ENCODE data around the gene ENAH.

ENAH gene

GRCh38 chr1:225587310-225587709 is 65.6 kb downstream of the ENAH start:
- no peak for DNase-seq
- intact Hi-C loops (cut with DNase I), result no loop called here

DNA sequence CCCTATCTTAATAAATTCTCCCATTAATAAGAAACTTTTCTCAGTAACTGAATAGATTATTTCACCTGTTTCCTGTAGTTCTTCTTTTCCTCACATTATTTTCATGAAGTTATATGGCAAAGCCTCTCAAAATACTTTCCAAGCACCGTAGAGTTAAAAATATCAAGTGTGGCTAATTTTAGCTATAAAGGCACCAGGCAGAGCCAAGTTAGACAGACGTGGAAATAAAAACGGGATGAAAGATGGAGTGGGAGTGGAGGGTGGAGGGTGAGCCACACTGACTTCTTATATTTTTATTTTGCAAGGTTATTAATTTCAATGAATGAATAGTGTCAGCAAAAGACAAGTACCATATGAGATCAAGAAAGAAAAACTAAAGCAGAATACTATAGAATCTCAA is 71.7 kb downstream of the ENAH start:
- no peak for DNase-seq
- intact Hi-C loops (cut with DNase I), result no loop called here

DNA sequence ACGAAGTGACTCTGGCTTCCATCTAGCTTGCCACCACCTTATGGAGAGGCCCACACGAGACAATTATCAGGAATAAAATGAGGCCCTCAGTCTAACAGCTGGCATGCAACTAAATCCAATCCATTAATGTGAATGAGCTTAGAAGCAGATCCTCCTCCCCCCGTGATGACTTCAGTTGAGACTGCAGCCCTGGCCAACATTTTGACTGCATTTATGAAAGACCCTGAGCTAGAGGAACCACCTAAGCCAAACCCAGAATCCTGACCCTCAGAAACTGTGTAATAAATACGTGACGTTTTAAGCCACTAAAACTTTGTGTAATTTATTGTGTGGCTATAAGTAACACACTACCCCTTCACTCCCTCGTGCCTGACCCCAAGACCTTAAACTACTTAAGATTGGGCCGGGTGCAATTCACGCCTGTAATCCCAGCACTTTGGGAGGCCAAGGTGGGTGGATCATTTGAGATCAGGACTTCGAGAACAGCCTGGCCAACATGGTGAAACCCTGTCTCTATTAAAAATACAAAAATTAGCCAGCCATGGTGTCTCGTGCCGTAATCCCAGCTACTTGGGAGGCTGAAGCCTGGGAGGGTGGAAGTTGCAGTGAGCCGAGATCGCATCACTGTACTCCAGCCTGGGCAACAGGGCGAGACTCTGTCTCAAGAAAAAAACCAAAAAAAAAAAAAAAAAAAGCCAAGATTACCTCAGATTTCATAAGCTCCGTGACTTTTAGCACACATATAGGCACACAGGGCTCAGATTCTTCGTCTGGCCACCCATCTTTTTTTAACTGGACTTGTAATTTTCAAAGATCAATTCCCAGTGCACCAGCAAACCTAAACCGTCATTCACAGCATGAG is 72.5 kb downstream of the ENAH start:
- DNase-seq, result no peak
- intact Hi-C loops (cut with DNase I), result no loop called here

GRCh38 chr1:225578251-225578977 is 74.5 kb downstream of the ENAH start:
- intact Hi-C loops (cut with DNase I), result no loop called here
- DNase-seq, result no peak

DNA sequence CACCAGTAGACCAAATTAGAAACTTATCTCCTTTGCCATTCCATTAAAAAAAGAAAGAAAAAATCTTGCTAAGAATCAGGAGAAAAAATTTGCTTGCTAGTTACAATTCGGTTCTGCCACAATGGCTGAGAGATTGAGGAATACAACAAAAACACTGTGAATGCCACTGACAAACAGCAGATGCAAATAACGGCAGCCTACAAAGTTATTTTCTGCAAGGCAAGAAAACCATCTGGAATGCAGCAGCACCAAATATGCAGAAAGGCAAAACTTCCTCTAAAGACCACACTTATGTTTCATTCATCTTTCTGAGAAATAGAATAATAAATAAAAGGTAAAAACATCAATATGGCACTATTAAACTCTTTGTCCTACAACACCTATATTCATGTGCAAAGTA is 75.7 kb downstream of the ENAH start:
- intact Hi-C loops (cut with DNase I), result no loop called here
- no peak for DNase-seq

DNA sequence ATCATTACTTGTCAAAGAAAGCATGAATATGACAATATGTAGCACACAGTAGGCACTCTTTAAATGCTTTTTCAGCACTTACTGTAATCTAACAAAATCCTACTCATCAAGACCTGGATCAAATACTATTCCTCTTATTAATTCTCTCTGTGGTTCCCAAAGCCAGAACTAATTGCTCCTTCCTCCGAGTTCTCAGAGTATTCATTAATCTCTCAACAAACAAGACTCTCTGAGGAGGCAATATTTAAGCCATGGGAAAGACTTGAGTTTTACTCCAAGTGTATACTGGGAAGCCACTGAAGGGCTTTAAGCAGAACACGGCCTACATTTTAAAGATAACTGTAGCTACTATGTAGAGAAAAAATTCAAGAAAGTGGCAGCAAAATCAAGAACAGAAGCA is 79.7 kb downstream of the ENAH start:
- intact Hi-C loops (cut with DNase I), result no loop called here
- DNase-seq, result no peak

GRCh38 chr1:225572422-225572821 is 80.5 kb downstream of the ENAH start:
- intact Hi-C loops (cut with DNase I), result no loop called here
- DNase-seq, result no peak

DNA sequence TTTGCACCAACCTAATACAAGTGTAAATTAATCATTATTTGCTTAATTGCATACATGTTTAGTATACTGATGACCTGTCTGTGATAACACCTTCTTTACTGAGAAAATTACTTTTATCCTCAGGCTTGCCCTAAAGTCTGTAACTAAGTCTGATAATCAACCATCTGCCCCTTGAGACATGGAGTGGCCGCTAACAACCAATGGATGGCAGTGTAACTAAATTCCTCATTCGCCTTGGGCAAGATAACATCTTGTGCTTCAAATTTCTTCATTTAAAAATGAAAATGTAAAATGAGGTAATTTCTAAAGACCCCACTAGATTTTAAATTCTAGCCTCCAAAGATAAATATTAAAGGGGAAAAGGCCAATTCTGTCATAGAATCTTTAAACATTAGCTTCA is 85.1 kb downstream of the ENAH start:
- intact Hi-C loops (cut with DNase I), result no loop called here
- no peak for DNase-seq

DNA sequence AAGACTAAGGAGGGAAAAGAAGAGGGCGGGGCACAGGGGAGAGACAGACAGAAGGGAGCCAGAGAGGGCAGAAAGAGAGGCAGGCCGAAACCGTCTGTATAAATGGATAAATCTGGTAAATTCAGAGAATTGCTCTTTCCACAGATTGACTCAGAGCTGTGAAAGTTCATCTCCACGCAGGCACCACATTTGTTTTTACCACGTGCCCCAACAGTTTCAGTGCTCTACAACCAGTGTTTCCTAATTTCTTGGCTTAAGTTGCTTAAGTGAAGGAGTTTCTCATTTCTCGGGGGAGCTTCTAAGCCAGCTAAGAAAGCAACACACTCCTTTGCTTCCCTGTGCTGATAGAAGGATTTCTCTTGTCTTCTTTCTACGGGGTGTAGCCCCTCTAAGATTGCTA is 87.1 kb downstream of the ENAH start:
- intact Hi-C loops (cut with DNase I), result no loop called here
- no peak for DNase-seq

DNA sequence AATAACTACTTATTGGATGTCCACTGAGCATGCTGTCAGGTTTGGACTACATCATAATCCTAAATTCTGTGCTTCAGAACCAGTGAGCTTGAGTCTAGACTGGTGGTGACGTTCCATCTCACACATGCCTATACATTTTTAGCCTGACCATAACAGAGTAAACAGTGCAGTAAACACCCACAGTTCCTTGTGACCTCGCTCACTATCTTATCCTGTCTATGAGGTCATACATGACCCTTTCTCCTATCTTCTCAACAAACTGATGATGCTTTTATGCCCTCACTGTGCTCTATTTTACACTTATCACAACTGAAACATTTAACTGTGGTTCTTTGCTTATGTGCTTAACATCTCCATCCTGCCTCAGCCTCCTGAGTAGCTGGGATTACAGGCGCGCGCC is 91.2 kb downstream of the ENAH start:
- intact Hi-C loops (cut with DNase I), result no loop called here
- DNase-seq, result no peak

- no peak for DNase-seq
- intact Hi-C loops (cut with DNase I), result loop anchor here (10.0 kb wide), 1 partner anchor 95 kb away; the partner anchor contains the start of gene ENAH
Observed at GRCh38 chr1:225559902-225560301, 93.0 kb downstream of the ENAH start.

DNA sequence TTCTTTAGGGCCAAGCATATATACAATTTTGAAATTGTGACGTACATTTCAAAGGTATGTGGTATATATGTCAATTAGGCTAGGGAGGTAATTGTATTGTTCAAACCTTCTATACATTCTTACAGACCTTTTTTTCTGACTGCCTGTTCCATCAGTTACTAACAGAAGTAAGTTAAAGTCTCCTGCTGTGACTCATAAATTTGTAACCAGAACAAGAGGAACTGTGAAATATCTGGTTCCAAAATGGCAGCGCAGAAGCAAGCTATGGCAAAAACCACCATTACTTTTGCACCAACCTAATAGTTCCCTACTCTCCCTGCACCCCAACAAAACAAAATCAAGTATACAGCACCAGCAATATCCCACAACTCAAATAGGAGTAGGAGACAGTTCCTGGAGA is 93.6 kb downstream of the ENAH start:
- intact Hi-C loops (cut with DNase I), result loop anchor here (10.0 kb wide), 1 partner anchor 95 kb away; the partner anchor contains the start of gene ENAH
- no peak for DNase-seq

GRCh38 chr1:225556694-225557093 is 96.2 kb downstream of the ENAH start:
- intact Hi-C loops (cut with DNase I), result loop anchor here (10.0 kb wide), 1 partner anchor 98 kb away; the partner anchor contains the start of gene ENAH
- no peak for DNase-seq

DNA sequence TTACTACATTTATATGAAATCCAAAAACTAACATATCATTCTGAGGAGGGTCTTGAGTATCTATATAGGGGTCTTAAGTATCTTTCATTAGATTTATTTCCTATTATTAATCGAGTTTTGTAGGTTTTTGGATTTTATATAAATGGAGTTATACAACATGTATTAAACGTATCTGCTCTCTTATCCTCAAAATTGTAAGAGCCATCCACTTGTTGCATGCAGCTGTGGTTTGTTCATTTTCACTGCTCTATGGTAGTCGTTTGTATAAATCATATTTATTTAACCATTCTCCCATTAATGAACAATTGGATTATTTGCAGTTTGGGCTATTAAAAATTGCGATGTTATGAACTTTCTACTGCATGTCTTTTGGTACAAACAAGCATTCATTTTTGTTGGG is 97.1 kb downstream of the ENAH start:
- DNase-seq, result no peak
- intact Hi-C loops (cut with DNase I), result loop anchor here (10.0 kb wide), 1 partner anchor 99 kb away; the partner anchor contains the start of gene ENAH

DNA sequence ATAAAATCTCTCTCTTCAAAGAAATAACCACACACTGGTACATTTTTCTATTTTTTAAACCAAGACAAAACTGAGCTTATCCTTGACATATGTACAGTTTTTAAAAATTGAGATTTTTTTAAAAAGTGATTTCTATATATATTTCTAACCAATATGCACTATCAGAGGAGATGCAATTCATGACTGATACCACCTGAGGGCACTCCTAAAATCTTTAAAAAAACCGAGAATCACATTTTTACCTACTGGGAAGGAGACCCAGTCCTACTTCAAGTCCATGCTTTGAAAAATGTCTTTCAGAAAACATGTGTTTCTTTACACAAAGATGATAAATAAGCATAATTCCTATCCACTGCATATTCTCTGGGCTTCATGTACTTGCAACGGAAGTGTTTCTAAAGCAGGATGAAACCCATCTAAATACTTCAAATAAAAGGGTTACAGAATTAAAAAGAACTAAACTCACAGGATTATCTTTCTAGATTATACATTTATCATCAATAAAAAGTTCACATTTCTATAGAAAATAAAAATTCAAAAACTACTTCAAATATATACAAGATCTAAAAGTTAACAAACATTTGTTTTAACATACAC is 98.6 kb downstream of the ENAH start:
- peak in 1 of 42 donors; percentile 30 for DNase-seq
- intact Hi-C loops (cut with DNase I), result loop anchor here (10.0 kb wide), 1 partner anchor 100 kb away; the partner anchor contains the start of gene ENAH

GRCh38 chr1:225549821-225550220 is 103.1 kb downstream of the ENAH start:
- DNase-seq, result no peak
- intact Hi-C loops (cut with DNase I), result loop anchor here (10.0 kb wide), 1 partner anchor 105 kb away; the partner anchor contains the start of gene ENAH

DNA sequence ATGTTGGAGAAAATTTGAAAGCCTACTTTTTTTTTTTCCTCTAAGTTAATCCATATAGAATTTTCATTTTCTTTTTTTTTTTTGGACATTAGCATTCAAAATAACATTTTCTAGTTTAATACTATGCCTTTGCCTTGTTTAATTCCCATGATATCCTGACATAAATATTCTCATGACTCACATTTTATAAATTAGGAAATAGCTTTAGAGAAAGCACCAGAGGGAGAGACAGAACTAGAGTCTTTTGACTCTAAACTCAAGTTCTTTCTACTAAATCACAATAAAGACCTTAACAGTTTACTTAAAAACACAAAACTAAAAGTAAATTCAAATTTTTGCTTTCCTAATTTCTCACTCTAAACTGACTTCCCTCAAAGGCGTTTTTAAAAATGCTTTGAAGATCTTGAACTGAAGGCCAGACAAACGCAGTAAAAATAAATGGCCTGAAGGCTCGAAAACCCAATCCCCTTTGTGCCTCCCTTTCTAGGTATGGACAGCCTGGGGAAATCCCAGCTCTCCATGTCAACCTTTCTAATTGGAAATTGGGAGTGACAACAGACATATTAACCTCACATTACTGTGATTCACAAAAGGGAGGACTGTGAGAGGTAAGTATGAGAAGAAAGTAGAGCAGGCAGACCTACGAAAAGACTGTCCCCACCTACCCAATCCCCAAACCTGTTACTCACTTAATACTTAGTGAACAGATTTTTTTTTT is 104.6 kb downstream of the ENAH start:
- intact Hi-C loops (cut with DNase I), result no loop called here
- no peak for DNase-seq

DNA sequence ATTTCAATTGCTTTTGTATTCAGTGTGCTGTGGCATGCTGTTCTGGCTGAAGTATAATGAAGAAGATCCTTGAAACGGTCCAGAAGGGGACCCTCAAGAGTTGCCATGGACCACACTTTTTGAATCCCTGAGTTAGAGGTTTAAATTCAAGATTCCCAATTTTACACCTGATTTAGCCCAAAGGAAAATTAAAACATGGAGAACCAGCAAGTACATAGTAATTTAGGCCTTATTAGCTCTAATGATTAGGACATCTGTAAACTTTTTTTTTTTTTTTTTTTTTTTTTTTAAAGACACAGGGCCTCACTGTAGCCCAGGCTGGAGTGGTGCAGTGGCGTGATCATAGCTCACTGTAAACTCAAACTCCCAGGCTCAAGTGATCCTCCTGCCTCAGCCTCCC is 107.3 kb downstream of the ENAH start:
- DNase-seq, result no peak
- intact Hi-C loops (cut with DNase I), result no loop called here

DNA sequence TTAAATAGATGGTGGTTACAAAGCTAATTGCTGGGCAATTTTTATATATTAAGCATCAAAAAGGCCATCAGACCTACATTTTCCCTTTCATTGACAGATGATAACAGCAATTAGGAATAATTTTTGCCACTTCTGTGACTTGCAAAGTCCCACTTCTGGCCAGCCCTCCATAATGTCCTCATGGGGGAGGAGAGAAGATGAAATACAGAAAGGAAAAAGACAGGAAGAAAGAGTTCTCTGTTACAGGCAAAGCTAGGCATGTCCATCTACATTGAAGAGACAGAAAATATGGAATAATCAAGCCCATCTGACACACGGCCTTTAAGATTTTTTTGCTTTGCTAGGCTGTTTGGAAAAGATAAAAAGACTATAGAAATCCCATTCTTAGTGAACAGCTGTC is 108.0 kb downstream of the ENAH start:
- no peak for DNase-seq
- intact Hi-C loops (cut with DNase I), result no loop called here

Data from head of caudate nucleus (tissue), 42 donors.